Measurements from ENCODE around the gene PLCB1.
"Not testable (repeated sequence)": the region's sequence is repeated elsewhere in the genome, so short reads cannot be mapped to it uniquely, and the experiment has no call there.

PLCB1 gene

GRCh38 chr20:8801686-8802085 is 669.6 kb downstream of the PLCB1 start:
- no peak for FAIRE-seq

GRCh38 chr20:8803065-8803464 is 671.0 kb downstream of the PLCB1 start:
- FAIRE-seq: no peak

GRCh38 chr20:8803941-8804340 is 671.9 kb downstream of the PLCB1 start:
- FAIRE-seq: no peak

DNA sequence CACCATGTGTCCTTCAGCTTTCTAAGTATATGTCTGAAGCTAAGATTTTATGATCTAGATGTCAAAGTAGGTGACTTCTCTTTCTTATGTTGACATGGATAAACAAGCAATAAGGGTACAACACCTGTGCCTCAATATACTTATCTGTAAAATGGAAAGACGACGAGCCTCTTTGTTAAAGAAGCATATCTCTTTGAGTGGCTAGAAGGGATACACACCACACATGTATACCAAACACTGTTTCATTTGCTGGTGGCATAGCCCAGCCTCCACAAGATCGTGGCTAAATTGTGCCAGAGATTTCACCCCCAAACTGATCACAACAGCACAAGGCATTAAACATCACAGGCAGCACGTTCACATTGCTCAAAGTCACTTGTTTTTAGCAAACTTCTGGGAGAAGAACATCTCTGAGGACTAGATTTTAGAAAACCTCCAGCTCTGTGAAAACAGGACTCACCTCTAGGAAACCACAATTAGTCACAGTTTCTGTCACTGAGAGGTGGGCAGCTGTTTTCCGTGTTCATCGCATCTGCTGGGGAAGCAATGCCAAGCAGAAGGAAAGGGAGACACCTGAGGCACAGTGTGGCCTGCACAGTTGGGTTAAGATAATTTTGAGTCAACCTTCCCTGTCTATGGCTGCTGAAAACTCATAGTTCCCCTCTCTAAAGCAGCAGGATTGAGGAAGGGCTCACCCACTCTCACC is 673.8 kb downstream of the PLCB1 start:
- FAIRE-seq: no peak

DNA sequence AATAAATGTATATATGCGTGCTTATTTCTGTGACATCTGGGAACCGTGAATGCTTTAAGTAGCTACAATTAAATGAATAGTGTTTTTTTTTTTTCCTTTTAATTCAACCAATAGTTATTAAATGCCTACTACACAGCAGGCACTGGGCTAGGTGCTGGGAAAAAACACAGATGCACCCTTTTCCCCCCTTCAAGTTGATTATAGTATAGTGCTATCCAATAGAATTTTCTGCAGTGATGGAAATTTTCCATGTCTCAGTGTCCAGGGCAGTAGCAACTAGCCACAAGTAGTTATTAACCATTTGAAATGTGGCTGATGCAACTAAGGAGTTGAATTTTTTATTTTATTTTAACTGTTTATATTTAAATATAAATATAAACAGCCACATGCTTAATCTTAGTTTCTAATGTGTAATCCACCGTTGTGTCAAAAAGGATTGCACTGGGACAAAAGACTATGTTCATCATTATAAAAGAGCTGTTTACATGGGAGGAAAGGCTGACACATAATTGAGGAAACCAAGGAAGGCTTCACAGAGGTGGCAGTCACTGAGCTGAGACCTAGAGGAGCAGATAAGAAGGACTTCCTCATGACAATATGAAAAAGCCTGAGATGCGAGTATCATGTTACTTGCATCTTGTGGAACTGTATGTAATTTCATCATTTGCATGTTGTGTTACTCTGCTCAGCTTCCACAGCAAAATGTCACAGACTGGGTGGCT is 675.6 kb downstream of the PLCB1 start:
- no peak for FAIRE-seq

DNA sequence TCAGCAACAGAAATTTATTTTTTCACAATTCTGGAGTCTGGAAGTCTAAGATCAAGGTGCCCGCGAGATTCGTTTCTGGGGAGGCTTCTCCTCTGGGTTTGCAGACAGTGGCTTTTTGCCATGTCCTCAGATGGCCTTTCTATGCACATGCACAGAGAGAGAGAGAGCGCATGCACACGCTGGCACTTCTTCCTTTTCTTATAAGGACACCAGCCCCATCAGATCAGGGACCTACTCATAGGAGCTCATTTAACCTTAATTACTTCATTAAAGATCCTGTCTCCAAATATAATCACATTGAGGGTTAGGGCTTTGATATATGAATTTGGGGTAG is 676.1 kb downstream of the PLCB1 start:
- no peak for FAIRE-seq

DNA sequence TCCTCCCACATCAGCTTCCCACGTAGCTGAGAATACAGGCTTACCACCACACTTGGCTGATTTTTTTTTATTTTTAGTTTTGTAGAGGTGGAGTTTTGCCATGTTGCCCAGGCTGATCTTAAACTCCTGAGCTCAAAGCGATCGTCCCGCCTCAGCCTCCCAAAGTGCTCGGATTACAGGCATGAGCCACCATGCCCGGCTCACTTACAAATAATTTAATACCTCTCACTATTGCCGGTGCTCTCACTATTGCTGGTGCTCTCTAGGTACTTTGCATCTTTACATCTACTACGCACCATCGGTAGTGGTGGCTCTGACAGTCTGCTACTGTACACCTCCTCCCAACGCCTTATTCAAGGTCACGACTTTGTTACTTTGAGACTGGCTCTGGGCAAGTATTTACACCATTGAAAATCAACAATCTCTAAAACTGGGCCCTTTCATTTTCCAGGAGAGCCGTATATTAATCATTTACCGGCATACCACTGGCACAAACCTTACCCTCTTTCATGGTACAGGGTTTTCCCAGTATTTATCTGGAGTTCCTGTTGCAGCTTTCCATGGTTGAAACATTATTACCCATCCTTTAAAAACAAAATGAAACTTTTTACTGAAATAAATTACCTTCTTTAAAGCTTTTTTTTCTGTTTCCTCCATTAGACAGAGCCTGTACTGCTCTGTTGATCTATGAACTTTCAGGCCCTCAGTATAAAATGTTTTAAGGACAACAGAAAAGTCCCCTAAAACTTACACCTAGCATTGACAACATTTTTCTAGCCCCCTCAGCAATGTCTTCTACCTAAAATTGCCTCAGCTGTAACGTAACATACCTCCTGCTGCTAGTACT is 677.3 kb downstream of the PLCB1 start:
- FAIRE-seq: no peak

- no peak for FAIRE-seq
These were observed 679.9 kb downstream of the PLCB1 start for GRCh38 chr20:8811801-8812594.

- no peak for FAIRE-seq
These were observed 680.8 kb downstream of the PLCB1 start for GRCh38 chr20:8812817-8813216.

- no peak for FAIRE-seq
These were observed 683.1 kb downstream of the PLCB1 start for GRCh38 chr20:8815208-8815607.

GRCh38 chr20:8829256-8829655 is 697.2 kb downstream of the PLCB1 start:
- FAIRE-seq: no peak

DNA sequence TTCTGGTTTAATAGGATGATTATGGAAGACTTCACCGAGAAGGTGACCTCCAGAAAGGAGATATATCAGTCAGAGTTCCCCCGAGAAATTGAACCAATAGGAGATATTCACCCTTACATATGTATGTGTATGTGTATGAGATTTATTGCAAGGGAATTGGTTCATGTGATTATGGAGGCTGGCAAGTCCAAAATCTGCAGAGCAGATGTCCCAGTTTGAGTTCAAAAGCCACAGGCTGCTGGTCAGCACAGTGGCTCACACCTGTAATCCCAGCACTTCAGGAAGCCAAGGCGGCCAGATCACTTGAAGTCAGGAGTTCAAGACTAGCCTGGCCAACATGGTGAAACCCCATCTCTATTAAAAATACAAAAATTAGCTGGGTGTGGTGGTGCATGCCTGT is 702.2 kb downstream of the PLCB1 start:
- not testable (repeated sequence) for FAIRE-seq

GRCh38 chr20:8834851-8835250 is 702.8 kb downstream of the PLCB1 start:
- FAIRE-seq: no peak

DNA sequence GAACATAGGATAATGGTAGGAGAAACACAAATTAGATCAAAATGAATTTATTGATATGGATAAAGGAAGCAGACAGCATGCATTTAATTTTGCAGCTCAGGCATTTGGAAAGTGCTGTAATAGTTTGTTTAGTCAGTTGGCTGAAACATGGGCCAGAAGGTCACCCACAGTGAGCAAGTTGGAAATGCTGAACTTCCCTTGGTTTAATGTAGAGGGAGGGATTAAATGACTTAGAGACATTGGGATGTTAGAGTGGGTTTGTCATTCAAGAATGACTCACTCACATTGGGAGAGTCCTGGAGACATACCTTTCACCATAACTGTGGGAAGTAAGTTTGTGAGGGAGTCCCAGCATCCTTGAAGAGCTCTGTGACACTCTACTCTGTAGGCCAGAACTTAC is 705.3 kb downstream of the PLCB1 start:
- FAIRE-seq: no peak

DNA sequence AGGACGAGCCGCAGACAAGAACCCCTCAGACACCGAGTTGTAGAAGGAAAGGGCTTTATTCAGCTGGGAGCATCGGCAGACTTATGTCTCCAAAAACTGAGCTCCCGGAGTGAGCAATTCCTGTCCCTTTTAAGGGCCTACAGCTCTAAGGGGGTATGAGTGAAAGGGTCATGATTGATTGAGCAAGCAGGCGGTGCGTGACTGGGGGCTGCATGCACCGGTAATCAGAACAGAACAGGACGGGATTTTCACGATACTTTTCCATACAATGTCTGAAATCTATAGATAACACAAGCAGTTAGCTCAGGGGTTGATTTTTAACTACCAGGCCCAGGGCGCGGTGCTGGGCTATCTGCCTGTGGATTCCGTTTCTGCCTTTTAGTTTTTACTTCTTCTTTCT is 710.5 kb downstream of the PLCB1 start:
- FAIRE-seq: no peak

GRCh38 chr20:8844179-8844578 is 712.1 kb downstream of the PLCB1 start:
- no peak for FAIRE-seq

DNA sequence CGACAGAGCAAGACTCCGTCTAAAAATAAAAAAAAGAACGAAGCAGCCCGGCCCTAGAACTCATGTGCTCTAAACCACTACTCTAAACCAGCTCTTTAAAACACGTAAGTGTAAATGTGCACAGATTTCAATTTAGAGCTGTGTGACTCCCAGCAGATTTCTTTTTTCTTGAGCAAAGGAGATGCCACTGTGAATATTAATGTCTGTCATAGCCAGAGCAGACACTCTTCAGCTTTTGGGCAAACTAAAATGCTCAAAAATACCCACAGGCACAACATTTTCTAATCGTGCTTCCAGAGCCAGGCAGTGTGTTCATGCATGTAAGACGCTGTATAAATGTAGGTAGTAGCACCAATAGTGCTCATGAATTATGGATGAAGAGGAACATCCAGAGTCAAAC is 717.9 kb downstream of the PLCB1 start:
- FAIRE-seq: no peak

DNA sequence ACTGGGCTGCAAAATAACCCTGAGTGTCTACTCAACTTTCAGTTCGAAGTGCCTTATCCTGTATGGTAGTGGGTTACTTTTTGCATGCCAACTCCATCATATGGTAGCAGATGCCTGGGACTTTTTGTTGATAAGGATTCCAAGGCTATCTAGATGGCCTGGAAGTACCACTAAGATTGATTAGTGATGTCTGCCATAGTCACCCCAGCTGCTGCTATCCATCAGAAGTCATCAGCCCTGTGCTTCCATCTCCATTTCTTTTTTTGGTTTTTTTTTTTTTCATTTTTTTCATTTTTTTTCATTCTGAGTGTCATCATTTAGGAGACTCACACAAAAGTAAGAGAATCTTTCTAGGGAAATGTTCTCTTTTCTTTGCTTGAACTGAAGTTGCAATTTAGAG is 719.4 kb downstream of the PLCB1 start:
- FAIRE-seq: no peak

- not testable (repeated sequence) for FAIRE-seq
These were observed 719.9 kb downstream of the PLCB1 start for GRCh38 chr20:8851919-8852318.

- FAIRE-seq: peak; percentile 55
These were observed 721.1 kb downstream of the PLCB1 start for GRCh38 chr20:8853211-8853610.

DNA sequence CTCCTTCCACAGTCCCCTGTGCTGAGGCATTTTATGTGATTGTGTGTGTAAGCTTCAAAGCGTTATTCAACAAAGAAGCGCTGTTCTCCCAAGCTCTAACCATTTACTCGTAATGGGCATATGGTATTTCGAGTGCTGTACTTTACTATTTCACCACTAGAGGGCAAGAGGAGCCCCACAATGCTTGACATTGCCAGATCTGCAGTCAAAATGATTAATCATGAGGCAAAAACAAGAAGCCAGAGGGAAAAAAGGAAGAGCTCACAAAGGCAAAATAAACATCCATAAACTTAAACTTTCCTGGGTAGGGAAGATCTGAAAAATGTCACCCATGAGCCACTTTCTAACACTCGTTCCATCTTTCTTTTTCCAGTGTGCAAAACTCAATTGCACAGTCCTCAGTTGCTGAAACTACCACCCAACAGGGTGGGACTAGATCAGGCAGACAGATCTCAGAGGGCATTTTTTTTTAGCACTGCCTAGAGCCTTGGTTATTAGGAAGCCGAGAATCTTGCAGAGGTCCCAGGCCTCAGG is 721.8 kb downstream of the PLCB1 start:
- peak; percentile 53 for FAIRE-seq

DNA sequence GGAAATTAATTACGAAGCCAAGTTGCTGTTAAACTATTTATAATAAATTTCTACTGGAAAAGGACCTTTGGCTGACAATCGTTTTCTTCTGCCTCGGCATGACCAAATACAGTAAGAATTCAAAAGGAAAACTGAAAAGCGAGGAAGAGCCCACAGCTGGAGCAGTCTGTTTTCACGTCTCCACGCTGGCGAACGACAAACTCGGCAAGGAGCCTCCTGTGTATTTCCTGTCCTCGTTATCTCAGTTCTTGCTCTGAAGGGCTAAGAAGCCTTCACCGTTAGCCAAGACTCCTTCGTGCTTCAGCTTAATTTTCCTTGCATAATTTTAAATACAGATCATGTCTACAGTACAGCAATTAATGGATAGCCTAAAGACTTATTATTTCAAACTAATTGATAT is 722.5 kb downstream of the PLCB1 start:
- FAIRE-seq: no peak

DNA sequence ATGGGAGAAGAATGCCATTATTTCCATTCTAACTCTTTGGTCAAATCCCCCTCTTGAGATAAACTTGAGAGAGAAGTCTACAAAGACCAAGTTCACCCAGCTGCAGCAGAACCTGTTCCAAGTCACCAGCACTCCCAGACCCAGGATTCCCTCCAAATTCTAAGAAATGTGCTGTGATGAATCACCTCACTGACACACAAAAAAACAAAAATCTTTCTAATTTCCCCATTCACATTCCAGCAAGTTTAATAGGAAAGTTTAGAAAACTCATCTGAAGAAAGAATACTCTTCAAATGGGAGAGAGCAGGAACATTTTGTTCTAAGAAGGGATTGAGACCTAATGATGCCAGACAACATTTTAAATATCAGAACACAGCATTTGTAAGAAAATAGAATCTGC is 723.2 kb downstream of the PLCB1 start:
- no peak for FAIRE-seq
